H1 (cell line): Measurements from ENCODE around the gene SUSD5. TPM values are rescaled to one million over a fixed set of nuclear protein-coding genes. Genes with fewer than 3 reads are reported as not detected.

Experiments used
- CTCF ChIA-PET: fragments of 300-600 bp; sonication (Branson Sonifier 250); formaldehyde crosslinking; loops from one replicate; lab custom pipeline; 2021; ENCODE audit not compliant: partially characterized antibody; lab: Charles Lee
- POLR2A ChIA-PET: fragments of 300-600 bp; sonication (Branson Sonifier 250); formaldehyde crosslinking; loops from one replicate; lab custom pipeline; 2021; ENCODE audit warnings: inconsistent platforms; ENCODE audit not compliant: partially characterized antibody; lab: Charles Lee
- DNase-seq, 2 experiments: peaks; one replicate each; pipeline versions ENCODE4 v3.0.0 to v3.0.0-alpha.2; 2010 to 2022; ENCODE audit warnings: low spot score in 2 of 2, low read depth in 1 of 2, mixed read lengths in 1 of 2
- FAIRE-seq: peaks from 2 replicates; lab custom pipeline; 2011; peaks lifted over from hg19 to GRCh38; lab: Jason Lieb, UNC
- H2AFZ ChIP-seq: 2 replicates; pipeline ENCODE4 v1.8.1; 2012; ENCODE audit warnings: low read length, inconsistent platforms
- H2AK5ac ChIP-seq: 2 replicates; pipeline ENCODE4 v1.6.1; 2013; ENCODE audit warnings: low read depth, low read length
- H2BK120ac ChIP-seq: replicated peaks from 2 replicates; pipeline ENCODE3; 2013; ENCODE audit warnings: low read depth, low read length, inconsistent platforms
- H2BK12ac ChIP-seq: 2 replicates; pipeline ENCODE4 v1.6.1; 2013; ENCODE audit warnings: low read depth, low read length
- H2BK15ac ChIP-seq: 2 replicates; pipeline ENCODE4 v1.6.1; 2013; ENCODE audit warnings: low read length
- H2BK20ac ChIP-seq: 2 replicates; pipeline ENCODE4 v1.6.1; 2013; ENCODE audit warnings: low read length
- H2BK5ac ChIP-seq: 2 replicates; pipeline ENCODE4 v1.6.1; 2013; ENCODE audit warnings: low read depth, low read length
- H3K14ac ChIP-seq: 2 replicates; pipeline ENCODE4 v1.6.1; 2013; ENCODE audit warnings: inconsistent platforms; ENCODE audit not compliant: insufficient read length
- H3K18ac ChIP-seq: 2 replicates; pipeline ENCODE4 v1.6.1; 2013; ENCODE audit warnings: low read length; ENCODE audit errors: extremely low read depth
- H3K23ac ChIP-seq: 2 replicates; pipeline ENCODE4 v1.6.1; 2013; ENCODE audit warnings: inconsistent platforms; ENCODE audit not compliant: insufficient read length
- H3K23me2 ChIP-seq: 2 replicates; pipeline ENCODE4 v1.6.1; 2013; ENCODE audit warnings: low read depth, low read length
- H3K27ac ChIP-seq: 2 replicates; pipeline ENCODE4 v1.6.1; 2011; ENCODE audit warnings: low read depth, low read length, inconsistent platforms
- H3K27me3 ChIP-seq, 4 experiments: replicated peaks in 1 of 4; 1 replicate in 1 of 4; 2 replicates in 3 of 4; pipeline versions ENCODE4 v1.6.1 to v1.8.1; 2011 to 2013; ENCODE audit warnings: low read length in 3 of 4, mild to moderate bottlenecking in 3 of 4, inconsistent platforms in 2 of 4, mixed read lengths in 2 of 4, moderate library complexity in 1 of 4; ENCODE audit not compliant: control insufficient read depth in 3 of 4, insufficient read depth in 3 of 4; ENCODE audit errors: extremely low read depth in 1 of 4
- H3K36me3 ChIP-seq, 4 experiments: 2 replicates each; pipeline versions ENCODE4 v1.6.1 to v1.8.1; 2011 to 2013; ENCODE audit warnings: mild to moderate bottlenecking in 4 of 4, low read length in 3 of 4, moderate library complexity in 2 of 4, control low read depth in 1 of 4, inconsistent platforms in 1 of 4; ENCODE audit not compliant: insufficient read depth in 4 of 4, control insufficient read depth in 2 of 4
- H3K4ac ChIP-seq: replicated peaks from 2 replicates; pipeline ENCODE3; 2013; ENCODE audit warnings: low read length, low read depth, mixed read lengths, inconsistent platforms; ENCODE audit not compliant: insufficient read length
- H3K4me1 ChIP-seq, 4 experiments: replicated peaks in 1 of 4; 1 replicate in 1 of 4; 2 replicates in 3 of 4; pipeline versions ENCODE4 v1.6.1 to v1.8.1; 2011 to 2013; ENCODE audit warnings: low read length in 3 of 4, inconsistent platforms in 2 of 4, mixed read lengths in 1 of 4; ENCODE audit not compliant: insufficient read depth in 4 of 4, control insufficient read depth in 3 of 4
- H3K4me2 ChIP-seq, 2 experiments: 2 replicates each; pipeline versions ENCODE4 v1.6.1 to v1.8.1; 2011 to 2013; ENCODE audit warnings: low read depth in 2 of 2, low read length in 2 of 2, control low read depth in 1 of 2, inconsistent platforms in 1 of 2, mild to moderate bottlenecking in 1 of 2; ENCODE audit not compliant: insufficient read depth in 1 of 2
- H3K4me3 ChIP-seq, 4 experiments: fragments of 200-600, 300-600 bp in 1 of 4; sonication (generic), shearing (Covaris generic), sonication (Bioruptor Twin) in 1 of 4; 2 replicates each; pipeline versions ENCODE4 v1.5.1 to v1.8.1; 2011 to 2016; ENCODE audit warnings: low read length in 4 of 4, low read depth in 3 of 4, control low read depth in 2 of 4, inconsistent platforms in 2 of 4, mild to moderate bottlenecking in 2 of 4, mixed read lengths in 1 of 4, moderate library complexity in 1 of 4; ENCODE audit not compliant: insufficient read depth in 2 of 4; ENCODE audit errors: extremely low read depth in 1 of 4
- H3K56ac ChIP-seq: replicated peaks from 2 replicates; pipeline ENCODE3; 2013; ENCODE audit warnings: low read depth, mild to moderate bottlenecking, mixed read lengths, low read length, inconsistent platforms; ENCODE audit not compliant: insufficient read length
- H3K79me1 ChIP-seq: 2 replicates; pipeline ENCODE4 v1.6.1; 2013; ENCODE audit warnings: low read depth, low read length, control low read depth
- H3K79me2 ChIP-seq, 2 experiments: 2 replicates each; pipeline versions ENCODE4 v1.6.1 to v1.8.1; 2012 to 2013; ENCODE audit warnings: low read length in 2 of 2, mild to moderate bottlenecking in 2 of 2, inconsistent platforms in 1 of 2; ENCODE audit not compliant: insufficient read depth in 2 of 2, control insufficient read depth in 1 of 2
- H3K9ac ChIP-seq, 4 experiments: replicated peaks in 1 of 4; 1 replicate in 1 of 4; 2 replicates in 3 of 4; pipeline versions ENCODE4 v1.6.1 to v1.8.1; 2011 to 2013; ENCODE audit warnings: low read depth in 3 of 4, low read length in 3 of 4, control low read depth in 2 of 4, mild to moderate bottlenecking in 2 of 4, moderate library complexity in 2 of 4, inconsistent platforms in 1 of 4; ENCODE audit errors: extremely low read depth in 1 of 4
- H3K9me3 ChIP-seq, 2 experiments: 2 replicates each; pipeline versions ENCODE4 v1.6.1 to v1.8.1; 2012 to 2013; ENCODE audit warnings: mild to moderate bottlenecking in 2 of 2, moderate library complexity in 2 of 2, control low read depth in 1 of 2, inconsistent platforms in 1 of 2, low read depth in 1 of 2, low read length in 1 of 2, mixed read lengths in 1 of 2; ENCODE audit not compliant: insufficient read depth in 2 of 2
- H4K20me1 ChIP-seq, 2 experiments: replicated peaks in 1 of 2; 2 replicates each; pipeline versions ENCODE3 to v1.8.1; 2011 to 2013; ENCODE audit warnings: inconsistent platforms in 2 of 2, low read length in 2 of 2, mild to moderate bottlenecking in 1 of 2; ENCODE audit not compliant: insufficient read depth in 2 of 2, control insufficient read depth in 1 of 2
- H4K5ac ChIP-seq: 2 replicates; pipeline ENCODE4 v1.6.1; 2013; ENCODE audit warnings: low read length, low read depth, mixed read lengths, inconsistent platforms; ENCODE audit not compliant: insufficient read length
- H4K8ac ChIP-seq: 2 replicates; pipeline ENCODE4 v1.8.0; 2013; ENCODE audit warnings: mild to moderate bottlenecking, moderate library complexity, low read length, inconsistent platforms; ENCODE audit not compliant: insufficient read depth; ENCODE audit errors: extremely low read depth
- H4K91ac ChIP-seq: replicated peaks from 2 replicates; pipeline ENCODE3; 2013; ENCODE audit warnings: low read length, mixed read lengths, inconsistent platforms; ENCODE audit not compliant: insufficient read length
- BRCA1 ChIP-seq: IDR thresholded peaks from 2 replicates; pipeline ENCODE4 v1.6.1; 2012; ENCODE audit warnings: low read depth, low read length, improper control_type of control experiment
- CBX8 ChIP-seq: fragments of 300-800, 300-1000 bp; sonication (generic); IDR thresholded peaks from 2 replicates; pipeline ENCODE4 v1.7.1; 2016; ENCODE audit warnings: low read depth, low read length, borderline replicate concordance
- NANOG ChIP-seq: IDR thresholded peaks from 2 replicates; pipeline ENCODE4 v1.6.1; 2011; ENCODE audit warnings: low read length, low read depth, mild to moderate bottlenecking, inconsistent platforms; ENCODE audit not compliant: insufficient read depth, poor library complexity, severe bottlenecking
- POLR2A ChIP-seq, 2 experiments: IDR thresholded peaks; 1 replicate in 1 of 2; 2 replicates in 1 of 2; pipeline ENCODE4 v1.6.1; 2011; ENCODE audit warnings: low read depth in 2 of 2, low read length in 2 of 2, mild to moderate bottlenecking in 2 of 2; ENCODE audit errors: control extremely low read depth in 1 of 2
- RBBP5 ChIP-seq: IDR thresholded peaks from 2 replicates; pipeline ENCODE4 v1.7.1; 2012; ENCODE audit warnings: low read depth, mild to moderate bottlenecking, inconsistent platforms, low read length, moderate library complexity, borderline replicate concordance
- SIRT6 ChIP-seq: IDR thresholded peaks from one replicate; pipeline ENCODE4 v1.7.1; 2012; ENCODE audit warnings: low read length, inconsistent platforms
- SP2 ChIP-seq: IDR thresholded peaks from 2 replicates; pipeline ENCODE4 v1.6.1; 2012; ENCODE audit warnings: mild to moderate bottlenecking, low read length, inconsistent platforms
- SRF ChIP-seq: IDR thresholded peaks from 2 replicates; pipeline ENCODE4 v1.6.1; 2011; ENCODE audit warnings: mild to moderate bottlenecking, low read depth, low read length, moderate library complexity
- WGBS, 2 experiments: shearing (Covaris generic) in 1 of 2; methylation state at CpG; one replicate each; pipeline versions ENCODE4 v1.1.6 to v1.1.7; 2013 to 2015; ENCODE audit warnings: low lambda C conversion rate in 2 of 2, mixed read lengths in 2 of 2, inconsistent platforms in 1 of 2, low coverage in 1 of 2, missing lambda C conversion rate in 1 of 2; ENCODE audit not compliant: insufficient replicate concordance in 2 of 2, insufficient coverage in 1 of 2, insufficient read length in 1 of 2; ENCODE audit errors: extremely low coverage in 1 of 2, missing lambda C conversion rate in 1 of 2; 5-methylcytosine and 5-hydroxymethylcytosine counted together
- polyA plus RNA-seq, 7 experiments: library from polyadenylated mRNA; depleted of rRNA in 3 of 7; stranded (reverse) in 5 of 7; unstranded in 2 of 7; fragments of >200 nt in 5 of 7; fragments of 200-250 nt in 2 of 7; gene quantifications; 1 replicate in 5 of 7; 2 replicates in 1 of 7; 4 replicates in 1 of 7; pipeline versions ENCODE4 v1.2.1 to v1.2.3, GENCODE V29; 2011 to 2013; ENCODE audit warnings: missing spikeins in 2 of 7, mixed read lengths in 2 of 7
- total RNA-seq: library from RNA; stranded (reverse); fragmentation: NEBNext Ultra II Directional; extraction: Animal tissue kit (Norgen Biotek cat#: 25700); gene quantifications from 2 replicates; pipeline ENCODE4 v1.2.1, GENCODE V29; 2021
- TF ChIP-seq, protein P1 (sequence below): IDR thresholded peaks from 2 replicates; pipeline ENCODE4 v1.6.1; 2011; ENCODE audit warnings: low read depth, mild to moderate bottlenecking, low read length; ENCODE audit not compliant: insufficient read depth

SUSD5 gene
- total and polyA plus RNA-seq, 2 of the 8 experiments (the other 6 are each of a cell fraction or from before 2014, with no cell fraction given), result 0.92 to 3.3 TPM

DNA sequence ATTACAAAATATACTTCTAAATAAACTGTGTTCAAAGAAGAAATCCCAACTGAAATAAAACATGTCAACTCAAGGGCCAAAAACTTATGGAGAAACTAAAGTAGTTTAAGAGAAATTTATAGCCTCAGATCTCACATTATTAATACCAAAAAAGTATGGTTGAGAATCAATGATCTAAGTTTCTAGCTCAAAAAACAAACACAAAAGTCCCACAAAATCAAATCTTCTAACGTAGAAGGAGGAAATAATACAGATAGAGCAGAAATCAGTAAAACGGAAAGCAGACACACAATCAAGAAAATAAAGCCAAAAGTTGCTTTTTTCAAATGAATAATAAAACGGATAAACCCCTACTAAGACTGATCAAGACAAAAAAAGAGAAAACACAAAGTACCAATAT is 2.9 kb downstream of the SUSD5 start:
- Histone ChIP-seq H3K23ac (no peak overlapping the region), H2BK12ac (no peak overlapping the region), H3K4me3 (no peak overlapping the region), H3K4me2 (no peak overlapping the region), H2BK120ac (no peak overlapping the region), H4K5ac (no peak overlapping the region), H3K23me2 (peaks cover 7% of the 10 kb centered on the region; the same call in 1 of the 2 replicates), H3K79me2 (no peaks in the 10 kb centered on the region), H3K27ac (no peak overlapping the region), H3K14ac (no peak overlapping the region), H3K9ac (no peak overlapping the region), H3K9me3 (no peaks in the 10 kb centered on the region), H3K27me3 (peaks cover 13 to 47% (median 29%) of the 10 kb centered on the region in 4 experiments), H3K56ac (no peak overlapping the region), H3K36me3 (no peaks in the 10 kb centered on the region), H3K4me1 (peaks cover 0 to 5% (median 1%) of the 10 kb centered on the region in 4 experiments; a peak in 3 of 7 replicates), H2BK15ac (no peak overlapping the region), H2AK5ac (no peak overlapping the region), H2BK5ac (no peak overlapping the region), H2AFZ (no peak overlapping the region), H4K20me1 (no peaks in the 10 kb centered on the region), H2BK20ac (no peak overlapping the region), H3K18ac (no peak overlapping the region), H3K4ac (no peak overlapping the region), H4K91ac (no peak overlapping the region), H3K79me1 (no peaks in the 10 kb centered on the region), H4K8ac (no peak overlapping the region)
- 86% methylated on average over 3 of the region's 3 CpGs; no CpG with 5 or more reads in 1 of the 2 experiments for WGBS, 2 experiments
- DNase-seq (no peak), FAIRE-seq (no peak)
- CTCF ChIA-PET, result interaction anchor here (3.1 kb wide), 1 partner anchor 21 kb away, joined by 7 read pairs; no protein-coding TSS in a partner anchor
- POLR2A ChIA-PET, result no interaction called here
- TF ChIP-seq BRCA1 (no peak), SP2 (no peak), NANOG (no peak), SIRT6 (no peak), RBBP5 (no peak), POLR2A (IDR thresholded peaks at IDR 0.05; ENCODE audit: control extremely low read depth in 1 of 2, low read depth in 2 of 2, low read length in 2 of 2) (no peak), SRF (no peak), CBX8 (no peak)
- TF ChIP-seq, protein P1, sequence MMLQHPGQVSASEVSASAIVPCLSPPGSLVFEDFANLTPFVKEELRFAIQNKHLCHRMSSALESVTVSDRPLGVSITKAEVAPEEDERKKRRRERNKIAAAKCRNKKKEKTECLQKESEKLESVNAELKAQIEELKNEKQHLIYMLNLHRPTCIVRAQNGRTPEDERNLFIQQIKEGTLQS, result no peak
